HepG2 (cell line): Measurements from ENCODE around the gene SIRPB1. TPM values are rescaled to one million over a fixed set of nuclear protein-coding genes. Genes with fewer than 3 reads are reported as not detected.

Experiments used
- ATAC-seq: fragments of 200-7000 bp; cut with Tn5 transposase; 3 replicates; pipeline ENCODE4 v1.9.1; 2020; ENCODE audit warnings: mild to moderate bottlenecking, moderate library complexity
- BruUV-seq: library from RNA; stranded (reverse); fragments of 400-500 nt; replicated peaks from 2 replicates; lab custom pipeline; 2021; lab: Mats Ljungman, UMichigan
- CTCF ChIA-PET: fragments of 300-600 bp; formaldehyde crosslinking; extraction: SDS; loops from one replicate; lab custom pipeline; 2021; ENCODE audit warnings: low total read pairs, inconsistent platforms, low intra/inter-chr PET ratio; lab: Yijun Ruan, JAX
- POLR2A ChIA-PET: fragments of 350-600 bp; sonication (Branson Sonifier 250); formaldehyde crosslinking; loops from one replicate; lab custom pipeline; 2020; ENCODE audit warnings: antibody characterized with exemption, inconsistent platforms; lab: Yijun Ruan, JAX
- DNase-seq: peaks from one replicate; pipeline ENCODE4 v3.0.0-alpha.2; 2015; ENCODE audit warnings: low spot score
- FAIRE-seq: peaks from 3 replicates; lab custom pipeline; 2011; peaks lifted over from hg19 to GRCh38; lab: Jason Lieb, UNC
- H2AFZ ChIP-seq: one replicate; pipeline ENCODE4 v1.6.1; 2011; ENCODE audit warnings: low read length, inconsistent platforms
- H3K27ac ChIP-seq: fragments of 300-600 bp; 3 replicates; pipeline ENCODE4 v1.8.0; 2011; ENCODE audit warnings: mixed run types, mild to moderate bottlenecking, mixed read lengths, low read length, inconsistent platforms; ENCODE audit not compliant: insufficient read depth; ENCODE audit errors: extremely low read length
- H3K27me3 ChIP-seq, 2 experiments: fragments of 200-600 bp in 1 of 2; 2 replicates in 1 of 2; 3 replicates in 1 of 2; pipeline versions ENCODE4 v1.6.0 to v1.8.0; 2011; ENCODE audit warnings: low read length in 2 of 2, mild to moderate bottlenecking in 2 of 2, moderate library complexity in 2 of 2, inconsistent platforms in 1 of 2; ENCODE audit not compliant: insufficient read depth in 2 of 2, control insufficient read depth in 1 of 2
- H3K36me3 ChIP-seq, 2 experiments: fragments of 200-600 bp in 1 of 2; replicated peaks in 1 of 2; 2 replicates in 1 of 2; 3 replicates in 1 of 2; pipeline versions ENCODE4 v1.5.1 to v1.8.0; 2011; ENCODE audit warnings: low read length in 2 of 2, inconsistent platforms in 1 of 2; ENCODE audit not compliant: insufficient read depth in 2 of 2, control insufficient read depth in 1 of 2
- H3K4me1 ChIP-seq: 2 replicates; pipeline ENCODE4 v1.5.1; 2012; ENCODE audit warnings: low read length, inconsistent platforms; ENCODE audit not compliant: insufficient read depth
- H3K4me2 ChIP-seq: 2 replicates; pipeline ENCODE4 v1.6.0; 2011; ENCODE audit warnings: low read depth, low read length, inconsistent platforms
- H3K4me3 ChIP-seq, 3 experiments: fragments of 200-600 bp in 1 of 3; sonication (generic), shearing (Covaris generic) in 1 of 3; replicated peaks in 1 of 3; 2 replicates each; pipeline ENCODE4 v1.5.1; 2011 to 2016; ENCODE audit warnings: low read length in 3 of 3, inconsistent platforms in 2 of 3, low read depth in 2 of 3, mild to moderate bottlenecking in 2 of 3, control low read depth in 1 of 3, mixed read lengths in 1 of 3; ENCODE audit not compliant: insufficient read depth in 1 of 3
- H3K79me2 ChIP-seq: one replicate; pipeline ENCODE4 v1.6.1; 2011; ENCODE audit warnings: low read length, inconsistent platforms; ENCODE audit not compliant: insufficient read depth
- H3K9ac ChIP-seq: 2 replicates; pipeline ENCODE4 v1.6.0; 2011; ENCODE audit warnings: mild to moderate bottlenecking, low read depth, low read length, inconsistent platforms; ENCODE audit not compliant: insufficient read depth
- H3K9me3 ChIP-seq: 2 replicates; pipeline ENCODE4 v1.5.1; 2012; ENCODE audit warnings: mild to moderate bottlenecking, low read length
- H4K20me1 ChIP-seq: 2 replicates; pipeline ENCODE4 v1.6.0; 2011; ENCODE audit warnings: inconsistent platforms, mild to moderate bottlenecking, low read length, moderate library complexity; ENCODE audit not compliant: insufficient read depth
- CBX5 ChIP-seq: sonication (generic); formaldehyde crosslinking; IDR thresholded peaks from 2 replicates; pipeline ENCODE4 v1.4.0; 2020; ENCODE audit warnings: missing genetic modification reagents, borderline replicate concordance
- CENPX ChIP-seq: sonication (generic); formaldehyde crosslinking; IDR thresholded peaks from 2 replicates; pipeline ENCODE4 v1.9.0; 2021; ENCODE audit warnings: mild to moderate bottlenecking, missing genetic modification reagents, moderate library complexity
- CSRNP2 ChIP-seq: sonication (generic); formaldehyde crosslinking; conservative IDR thresholded peaks from 2 replicates; pipeline ENCODE4 v1.8.0; 2022; ENCODE audit warnings: low read depth, missing genetic modification reagents
- HINFP ChIP-seq: sonication (generic); formaldehyde crosslinking; IDR thresholded peaks from 2 replicates; pipeline ENCODE4 v1.4.0; 2020; ENCODE audit warnings: low read depth, mild to moderate bottlenecking, missing genetic modification reagents
- IKZF5 ChIP-seq: IDR thresholded peaks from 2 replicates; pipeline ENCODE4 v1.6.1; 2018; ENCODE audit warnings: missing genetic modification reagents, mild to moderate bottlenecking, missing compliant biosample characterization
- KDM3A ChIP-seq: IDR thresholded peaks from 2 replicates; pipeline ENCODE4 v1.6.1; 2018; ENCODE audit warnings: low read depth, missing compliant biosample characterization
- PHB2 ChIP-seq: fragments of 450-650 bp; IDR thresholded peaks from 2 replicates; pipeline ENCODE4 v1.6.1; 2018; ENCODE audit not compliant: partially characterized antibody
- SMARCE1 ChIP-seq: fragments of 450-650 bp; IDR thresholded peaks from 2 replicates; pipeline ENCODE4 v1.6.1; 2017; ENCODE audit warnings: borderline replicate concordance
- STAT6 ChIP-seq: sonication (generic); formaldehyde crosslinking; IDR thresholded peaks from 2 replicates; pipeline ENCODE4 v1.4.0; 2020; ENCODE audit warnings: missing genetic modification reagents, mild to moderate bottlenecking, borderline replicate concordance
- TP53 ChIP-seq: sonication (generic); formaldehyde crosslinking; conservative IDR thresholded peaks from 2 replicates; pipeline ENCODE4 v1.4.0; 2020; ENCODE audit warnings: missing genetic modification reagents
- ZFP41 ChIP-seq: sonication (generic); formaldehyde crosslinking; IDR thresholded peaks from 2 replicates; pipeline ENCODE4 v1.4.0; 2020; ENCODE audit warnings: mild to moderate bottlenecking, missing genetic modification reagents, borderline replicate concordance
- ZNF496 ChIP-seq: sonication (generic); formaldehyde crosslinking; IDR thresholded peaks from 2 replicates; pipeline ENCODE4 v1.8.1; 2023; ENCODE audit warnings: mild to moderate bottlenecking, moderate library complexity, missing genetic modification reagents; ENCODE audit not compliant: insufficient replicate concordance
- ZNF644 ChIP-seq: IDR thresholded peaks from 2 replicates; pipeline ENCODE4 v1.6.1; 2016; ENCODE audit warnings: low read depth
- ZNF781 ChIP-seq: sonication (generic); formaldehyde crosslinking; IDR thresholded peaks from 2 replicates; pipeline ENCODE4 v1.5.1; 2020; ENCODE audit warnings: borderline replicate concordance, mild to moderate bottlenecking, missing genetic modification reagents; ENCODE audit errors: not compliant biosample characterization
- ZXDC ChIP-seq: sonication (generic); formaldehyde crosslinking; IDR thresholded peaks from 2 replicates; pipeline ENCODE4 v1.5.0; 2020; ENCODE audit warnings: mild to moderate bottlenecking, missing genetic modification reagents
- WGBS: methylation state at CpG from one replicate; pipeline ENCODE4 v1.1.6; 2017; ENCODE audit warnings: low lambda C conversion rate; 5-methylcytosine and 5-hydroxymethylcytosine counted together
- in situ Hi-C: cut with HindIII; loops from 2 replicates; pipeline ENCODE4 v1.10.0; 2017; ENCODE audit warnings: low pct_unique_long_range_greater_than_20kb; ENCODE audit not compliant: extremely low pct_ligation_motif_present
- intact Hi-C: fragments of 100-400 bp; cut with micrococcal nuclease; formaldehyde crosslinking; loops from one replicate; pipeline ENCODE4 v1.10.0; 2022; ENCODE audit not compliant: unreplicated experiment
- polyA plus RNA-seq, 8 experiments: library from polyadenylated mRNA; depleted of rRNA in 3 of 8; stranded (reverse) in 7 of 8; unstranded in 1 of 8; fragments of >200 nt; fragmentation: Illumina TruSeq in 4 of 8; extraction: Trizol in 4 of 8; gene quantifications; 2 replicates each; pipeline versions ENCODE4 v1.2.1 to v1.2.3, GENCODE V29; 2011 to 2016; ENCODE audit warnings: low read depth in 4 of 8, missing spikeins in 1 of 8, mixed read lengths in 1 of 8; ENCODE audit not compliant: insufficient read depth in 1 of 8
- total RNA-seq, 5 experiments: library from RNA; depleted of rRNA; stranded (reverse); fragments of >200 nt; fragmentation: Illumina TruSeq; extraction: Trizol; gene quantifications; 2 replicates each; pipeline ENCODE4 v1.2.3, GENCODE V29; 2016; ENCODE audit warnings: low read depth in 1 of 5

SIRPB1 gene
- total and polyA plus RNA-seq, 2 of the 13 experiments (the other 11 are each of a cell fraction or from before 2014, with no cell fraction given): 0.41 to 1.4 TPM

DNA sequence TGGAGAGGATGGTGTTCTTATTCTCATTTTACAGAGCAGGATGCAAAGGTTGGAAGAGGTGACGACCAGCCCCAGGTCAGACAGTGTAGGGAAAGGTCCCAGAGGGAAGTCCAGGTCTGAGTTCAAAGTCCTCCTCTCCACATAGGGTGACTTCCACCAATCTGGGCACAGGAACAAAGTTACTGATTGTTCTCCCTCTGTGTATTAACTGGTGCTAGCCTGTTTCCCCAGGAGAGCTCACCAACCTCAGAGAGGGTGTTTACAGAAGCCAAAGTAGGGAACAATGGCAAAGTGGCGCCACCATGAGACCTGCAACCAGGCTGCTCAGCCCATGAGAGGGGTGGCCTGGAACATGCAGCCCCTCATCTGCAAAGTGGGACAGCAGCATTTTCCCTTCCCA, 16.8 kb upstream of the SIRPB1 start:
- FAIRE-seq (peak; percentile 87), DNase-seq (peak; percentile 93), ATAC-seq (peak; percentile 98)
- Histone ChIP-seq H3K4me2 (peak overlapping the region; percentile 18), H2AFZ (no peak overlapping the region), H3K4me3 (no peak overlapping the region), H3K79me2 (no peaks in the 10 kb centered on the region), H3K36me3 (no peaks in the 10 kb centered on the region), H3K27me3 (no peaks in the 10 kb centered on the region), H3K9ac (no peak overlapping the region), H3K9me3 (no peaks in the 10 kb centered on the region), H3K4me1 (peaks cover 41% of the 10 kb centered on the region), H3K27ac (peak overlapping the region; percentile 2), H4K20me1 (no peaks in the 10 kb centered on the region)
- WGBS: 0% methylated on average over 2 of the region's 2 CpGs
- BruUV-seq: no TSS peak
- ChIA-PET CTCF (no interaction called here), POLR2A (no interaction called here)
- intact Hi-C loops: loop anchor here (1.0 kb wide), 2 partner anchors 127 to 133 kb away; no protein-coding TSS in a partner anchor
- in situ Hi-C loops: no loop called here
- TF ChIP-seq CSRNP2 (CRISPR knock-in tag) (no peak), ZNF496 (CRISPR knock-in tag) (no peak), ZFP41 (CRISPR knock-in tag) (no peak), PHB2 (no peak), IKZF5 (CRISPR knock-in tag) (peak; percentile 90), SMARCE1 (no peak), STAT6 (CRISPR knock-in tag) (no peak), ZNF781 (CRISPR knock-in tag) (no peak), HINFP (CRISPR knock-in tag) (no peak), CENPX (CRISPR knock-in tag) (no peak), ZXDC (CRISPR knock-in tag) (no peak), ZNF644 (peak; percentile 99), TP53 (CRISPR knock-in tag) (0 out of 2 replicates have a peak, but pooled peaks have one; percentile 26), CBX5 (CRISPR knock-in tag) (0 out of 2 replicates have a peak, but pooled peaks have one; percentile 78), KDM3A (no peak)
